Medulla oblongata (tissue), 1 donor: ENCODE measurements around the gene DNAJC1.
"Not testable (repeated sequence)": the region's sequence is repeated elsewhere in the genome, so short reads cannot be mapped to it uniquely, and the experiment has no call there.

Experiments used
- DNase-seq: peaks from one replicate; pipeline ENCODE4 v3.0.0-alpha.2; 2015; ENCODE audit errors: extremely low spot score

The DNAJC1 gene

DNA sequence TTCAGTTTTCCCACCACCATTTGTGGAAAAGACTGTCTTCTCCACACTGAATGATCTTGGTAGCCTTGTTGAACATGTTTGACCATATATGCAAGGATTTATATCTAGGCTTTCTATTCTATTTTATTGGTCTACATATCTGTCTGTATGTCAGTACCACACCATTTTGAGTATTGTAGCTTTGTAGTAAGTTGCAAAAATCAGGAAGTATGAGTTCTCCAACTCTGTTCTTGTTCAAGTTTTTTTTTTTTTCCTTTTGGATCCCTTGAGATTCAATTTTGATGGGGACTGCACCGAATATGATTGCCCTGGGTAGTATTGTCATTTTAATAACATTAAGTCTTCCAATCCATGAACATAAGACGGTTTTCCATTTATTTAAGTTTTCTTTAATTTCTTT lies 176.8 kb downstream of the DNAJC1 start:
- no peak for DNase-seq

DNA sequence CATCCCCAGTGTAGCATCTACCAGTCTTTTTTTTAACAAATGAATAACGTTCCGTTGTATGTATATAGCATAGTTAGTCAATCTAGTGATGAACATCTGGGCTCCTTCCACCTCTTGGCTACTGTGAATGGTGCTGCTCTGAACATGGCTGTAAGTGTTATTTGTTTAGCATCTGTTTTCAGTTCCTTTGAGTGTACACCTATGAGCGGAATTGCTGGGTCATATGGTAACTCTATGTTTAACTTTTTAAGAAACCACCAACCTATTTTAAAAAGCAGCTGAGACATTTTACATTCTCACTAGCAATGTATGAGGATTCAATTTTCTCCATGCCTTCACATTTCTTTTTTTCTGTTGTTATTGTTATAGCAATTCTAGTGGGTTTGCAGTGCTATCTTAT lies 178.2 kb downstream of the DNAJC1 start:
- no peak for DNase-seq

DNA sequence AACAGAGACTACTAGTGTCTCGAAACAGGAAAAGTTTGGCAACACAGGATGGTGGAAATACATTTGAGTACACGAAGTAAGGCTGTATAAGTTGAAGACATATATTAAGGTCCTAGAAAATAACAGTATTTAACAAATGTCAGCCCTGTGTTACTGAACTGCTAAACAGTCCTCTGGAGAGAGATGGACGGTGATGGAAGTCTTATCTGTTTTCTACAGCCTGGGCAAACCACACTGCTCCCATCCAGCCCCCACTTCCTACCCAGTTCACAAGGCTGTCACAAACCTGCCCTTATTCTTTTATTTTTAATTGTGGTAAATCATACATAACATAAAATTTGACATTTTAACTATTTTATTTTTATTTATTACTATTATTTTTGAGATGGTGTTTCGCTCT lies 179.1 kb downstream of the DNAJC1 start:
- no peak for DNase-seq

DNA sequence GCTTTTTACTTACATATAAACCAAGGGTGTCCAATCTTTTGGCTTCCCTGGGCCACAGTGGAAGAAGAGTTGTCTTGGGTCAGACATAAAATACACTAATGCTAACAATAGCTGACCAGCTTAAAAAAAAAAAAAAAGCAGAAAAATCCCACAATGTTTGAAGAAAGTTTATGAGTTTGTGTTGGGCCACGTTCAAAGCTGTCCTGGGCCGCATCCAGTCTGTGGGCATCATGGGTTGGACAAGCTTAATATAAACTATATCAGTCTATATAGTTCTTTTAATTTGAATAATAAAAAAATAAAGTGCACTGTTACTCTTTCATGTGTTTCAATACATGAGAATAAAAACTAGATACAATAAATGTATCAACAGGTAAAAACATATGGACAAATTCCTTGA lies 179.9 kb downstream of the DNAJC1 start:
- no peak for DNase-seq

DNA sequence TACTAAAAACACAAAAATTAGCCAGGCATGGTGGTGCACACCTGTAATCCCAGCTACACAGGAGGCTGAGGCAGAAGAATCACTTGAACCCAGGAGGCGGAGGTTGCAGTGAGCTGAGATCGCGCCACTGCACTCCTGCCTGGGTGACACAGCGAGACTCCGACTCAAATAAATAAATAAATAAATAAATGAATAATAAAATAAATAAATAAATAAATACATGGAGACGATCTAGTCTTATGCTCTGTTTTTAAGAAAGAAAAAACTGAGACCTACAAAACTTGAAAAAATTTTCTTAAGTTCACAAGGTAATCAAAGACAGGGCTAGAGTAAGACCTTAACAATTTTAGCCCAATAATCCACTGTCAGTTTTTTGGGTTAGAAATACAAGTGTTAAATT lies 181.3 kb downstream of the DNAJC1 start:
- not testable (repeated sequence) for DNase-seq

DNA sequence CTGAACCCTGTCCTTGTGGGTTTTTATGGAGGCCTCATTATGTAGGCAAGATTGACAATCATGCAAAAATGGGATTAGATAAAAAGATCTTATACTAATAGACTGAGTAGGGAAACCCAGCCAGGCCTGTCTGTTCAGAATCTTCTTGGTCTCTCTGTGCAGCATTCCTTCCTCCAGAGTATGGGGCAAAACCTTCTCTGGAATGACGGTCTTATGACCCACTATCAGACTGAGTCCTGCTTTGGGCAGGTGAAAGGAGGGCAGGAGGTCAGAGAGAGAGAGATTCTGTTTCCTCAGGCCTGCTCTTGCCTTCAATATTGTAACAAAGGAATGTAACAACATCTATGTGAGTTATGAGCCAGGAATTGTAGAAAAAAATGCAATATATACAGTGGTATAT lies 182.6 kb downstream of the DNAJC1 start:
- no peak for DNase-seq

DNA sequence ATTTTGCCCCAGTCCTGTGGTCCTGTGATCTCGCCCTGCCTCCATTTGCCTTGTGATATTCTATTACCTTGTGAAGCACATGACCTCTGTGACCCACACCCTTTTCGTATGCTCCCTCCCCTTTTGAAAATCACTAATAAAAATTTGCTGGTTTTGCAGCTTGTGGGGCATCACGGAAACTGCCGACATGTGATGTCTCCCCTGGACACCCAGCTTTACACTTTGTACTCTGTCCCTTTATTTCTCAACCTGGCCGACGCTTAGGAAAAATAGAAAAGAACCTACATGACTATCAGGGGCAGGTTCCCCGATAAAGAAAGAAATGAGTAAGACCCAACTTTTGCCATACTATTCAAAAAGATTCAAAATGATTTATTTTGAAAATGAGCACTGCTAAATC lies 185.1 kb downstream of the DNAJC1 start:
- DNase-seq, result not testable (repeated sequence)

DNA sequence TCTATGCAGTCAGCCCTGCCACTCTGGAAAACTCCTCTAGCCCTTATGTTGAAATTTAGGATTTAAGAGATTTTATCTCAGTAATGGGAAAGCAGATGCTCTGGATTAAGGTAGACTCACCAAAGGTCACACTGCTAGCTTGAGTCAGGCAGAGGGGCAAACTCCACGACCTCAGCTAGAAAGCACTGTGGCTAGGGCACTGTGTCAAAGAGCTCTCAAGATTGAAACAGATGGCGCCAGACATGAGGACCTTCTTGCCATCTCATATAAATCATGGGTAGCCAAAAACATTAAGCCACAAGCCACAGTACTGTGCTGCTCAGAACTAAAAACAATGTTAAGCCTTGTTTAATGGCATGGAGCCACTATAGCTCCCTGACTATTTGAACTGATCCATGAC lies 188.7 kb downstream of the DNAJC1 start:
- no peak for DNase-seq

DNA sequence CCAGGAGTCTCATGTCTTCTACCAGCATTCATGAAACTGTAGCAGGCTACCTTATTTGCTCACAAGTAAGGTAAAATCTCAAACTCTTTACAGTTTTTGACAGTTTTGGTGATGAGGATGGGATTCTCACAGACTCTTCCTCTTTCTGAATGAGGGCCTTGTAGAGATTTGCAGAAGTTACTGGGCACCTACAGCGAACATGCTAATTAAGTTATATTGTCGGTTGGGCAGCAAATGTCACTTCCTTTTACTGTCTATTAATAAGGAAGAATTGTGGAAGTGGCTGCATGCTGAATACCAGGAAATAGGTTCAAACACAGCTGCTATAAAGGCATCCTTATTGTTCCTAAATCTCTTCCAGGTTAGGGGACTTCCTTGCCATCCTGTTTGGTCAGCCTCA lies 189.6 kb downstream of the DNAJC1 start:
- no peak for DNase-seq

DNA sequence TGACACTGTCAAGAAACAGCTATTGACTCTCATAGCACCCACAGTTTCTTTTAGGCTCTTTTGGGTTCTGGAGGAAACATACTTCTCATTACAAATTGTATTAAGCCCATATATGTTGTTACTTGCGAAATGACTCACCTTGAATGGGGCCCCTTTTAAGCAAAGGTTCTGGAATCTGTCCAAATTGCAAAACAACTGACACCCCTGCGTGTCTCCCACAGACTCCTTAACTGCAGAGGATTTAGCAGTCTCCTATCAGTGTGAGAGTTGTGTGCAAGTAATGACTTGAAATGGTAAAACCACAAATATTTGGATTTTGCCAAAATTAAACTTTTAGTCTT lies 192.3 kb downstream of the DNAJC1 start:
- DNase-seq, result no peak

DNA sequence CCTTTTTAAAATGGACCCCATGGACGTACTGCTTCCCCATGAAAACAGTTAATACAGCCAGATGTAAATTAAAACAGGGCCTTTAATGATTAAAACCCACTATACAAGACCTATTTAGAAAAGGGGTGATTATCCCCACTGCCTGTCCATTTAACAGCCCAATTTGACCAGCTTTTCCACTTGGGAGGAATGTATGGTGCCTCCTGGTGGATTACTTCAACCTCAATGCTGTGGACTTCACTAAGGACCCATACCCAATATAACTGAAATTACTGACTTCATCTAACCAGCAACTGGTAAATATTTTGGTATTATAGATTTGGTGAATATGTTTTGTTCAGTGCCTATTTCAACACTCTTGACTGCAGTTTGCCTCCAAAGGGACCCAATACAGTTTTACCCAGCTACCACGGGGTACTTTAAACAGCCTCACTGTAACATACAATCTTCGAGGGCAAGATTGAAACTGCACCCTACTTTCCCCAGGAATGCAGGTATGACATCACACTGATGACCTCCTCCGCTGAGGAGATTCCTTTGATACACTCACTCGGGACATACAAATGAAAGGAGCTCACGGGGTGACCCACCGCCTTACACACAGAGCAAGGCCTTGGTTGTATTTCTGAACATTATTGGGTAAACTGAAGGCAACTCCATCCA lies 192.8 kb downstream of the DNAJC1 start:
- DNase-seq, result no peak

DNA sequence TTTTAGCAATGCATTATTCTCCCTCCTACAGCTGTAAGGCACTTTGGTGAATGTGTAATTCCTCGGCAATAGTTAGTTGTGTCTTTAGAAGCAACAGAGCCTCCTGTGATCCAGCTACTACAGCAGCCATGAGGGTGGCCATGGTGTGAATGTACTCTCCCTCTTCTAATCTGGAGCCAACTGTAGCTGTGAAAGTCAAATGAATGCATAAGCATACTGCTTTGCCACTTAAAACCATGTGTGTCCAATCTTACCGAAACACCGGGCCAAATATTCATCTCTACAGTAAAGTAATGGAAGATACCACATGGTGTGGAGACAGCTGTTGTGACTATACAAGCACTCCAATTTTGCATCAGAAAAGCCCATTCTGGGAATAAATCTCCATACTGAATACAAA lies 195.0 kb downstream of the DNAJC1 start:
- no peak for DNase-seq

DNA sequence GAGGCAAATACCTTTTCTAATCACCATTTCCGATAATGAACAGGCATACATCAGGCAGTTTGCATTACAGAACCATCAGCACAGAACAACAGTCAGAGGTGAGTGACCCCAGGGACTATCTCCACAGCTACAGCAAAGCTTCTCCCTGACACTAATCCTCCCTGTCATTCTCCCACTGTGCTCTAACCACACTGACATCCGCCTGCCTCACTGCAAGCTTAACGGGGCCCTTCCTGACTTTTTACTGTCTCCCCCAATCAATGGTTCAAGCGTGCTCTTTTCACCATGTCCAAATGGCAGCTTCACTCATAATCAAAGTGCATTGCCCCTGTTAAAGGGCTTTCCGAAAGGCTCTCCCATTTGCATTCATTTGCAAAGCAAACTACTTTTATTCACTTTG lies 196.3 kb downstream of the DNAJC1 start:
- DNase-seq, result no peak

DNA sequence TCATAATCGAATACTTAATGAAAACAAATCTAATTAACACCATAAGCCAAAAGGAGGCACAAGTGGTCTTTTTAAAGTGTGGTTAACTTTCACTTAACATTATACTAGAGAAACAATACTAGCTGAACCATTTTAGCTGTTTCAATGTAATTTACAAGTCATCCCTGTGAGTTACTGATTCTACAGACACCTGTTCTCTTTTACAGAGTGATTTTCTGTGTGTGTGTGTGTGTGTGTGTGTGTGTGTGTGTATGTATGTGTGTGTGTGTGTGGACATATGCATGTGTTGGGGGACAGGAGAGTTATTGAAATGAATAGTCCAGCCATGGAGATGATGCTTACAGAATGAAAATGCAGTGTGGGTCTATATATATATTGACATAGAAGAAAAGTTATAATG lies 200.2 kb downstream of the DNAJC1 start:
- DNase-seq, result no peak

DNA sequence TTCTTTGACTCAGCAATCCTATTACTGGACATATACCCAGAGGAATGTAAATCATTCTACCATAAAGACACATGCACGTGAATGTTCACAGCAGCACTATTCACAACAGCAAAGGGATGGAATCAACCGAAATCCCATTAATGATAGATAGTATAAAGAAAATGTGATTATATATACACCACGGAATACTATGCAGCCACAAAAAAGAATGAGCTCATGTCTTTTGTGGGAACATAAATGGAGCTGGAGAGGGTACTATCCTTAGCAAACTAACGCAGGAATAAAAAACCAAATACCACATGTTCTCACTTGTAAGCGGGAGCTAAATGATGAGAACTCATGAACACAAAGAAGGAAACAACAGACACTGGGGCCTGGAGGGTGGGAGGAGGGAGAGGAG lies 201.9 kb downstream of the DNAJC1 start:
- no peak for DNase-seq

DNA sequence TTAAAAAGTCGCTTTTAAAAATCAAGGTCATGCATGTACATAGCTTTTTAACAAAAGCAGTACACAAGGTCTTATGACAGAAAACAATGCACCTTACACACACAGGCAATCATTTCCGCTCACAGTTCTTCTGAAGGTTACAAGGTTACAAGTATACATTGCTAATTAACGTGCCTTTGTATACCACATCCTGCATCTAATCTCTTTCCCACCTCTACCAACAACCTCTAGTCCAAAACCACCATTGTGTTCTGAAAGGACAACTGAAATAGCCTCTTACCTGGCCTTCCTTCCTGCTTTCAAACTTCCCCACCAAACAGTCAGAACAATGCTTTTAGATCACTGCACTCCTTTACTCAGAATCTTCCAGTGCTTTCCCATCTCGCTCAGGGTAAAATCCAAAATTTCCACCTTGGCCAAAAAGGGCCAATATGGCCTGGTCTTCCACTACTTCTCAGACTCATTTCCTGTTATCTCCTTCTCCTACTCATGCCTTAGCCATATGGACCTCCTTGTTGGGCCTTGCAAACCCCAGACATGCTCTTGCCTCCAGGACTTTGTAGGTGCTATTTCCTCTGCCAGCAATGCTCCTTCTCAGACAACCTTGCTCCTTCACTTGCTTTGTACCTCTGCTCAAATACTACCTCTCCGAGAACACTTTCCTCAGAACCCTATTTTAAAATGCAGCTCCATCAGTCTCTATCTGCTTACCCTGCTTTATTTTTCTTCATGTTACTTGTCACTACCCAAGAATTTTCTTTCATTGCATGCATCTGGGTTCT lies 205.4 kb downstream of the DNAJC1 start:
- no peak for DNase-seq

DNA sequence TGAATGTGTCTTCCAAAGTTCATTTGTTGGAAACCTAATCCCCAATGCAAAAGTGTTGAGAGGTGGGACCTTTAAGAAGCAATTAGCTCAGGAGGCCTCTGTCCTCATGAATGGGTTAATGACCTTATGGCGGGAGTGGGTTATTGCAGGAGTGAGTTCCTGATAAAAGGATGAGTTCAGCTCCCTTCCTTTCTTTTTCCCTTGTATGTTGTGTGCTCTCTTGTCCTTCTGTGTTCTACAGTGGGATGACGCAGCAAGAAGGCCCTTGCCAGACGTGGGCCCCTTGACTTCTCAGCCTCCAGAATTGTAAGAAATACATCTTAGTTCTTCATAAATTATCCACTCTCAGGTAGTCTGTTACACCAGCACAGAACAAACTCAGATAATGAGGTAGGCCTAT lies 206.0 kb downstream of the DNAJC1 start:
- DNase-seq, result no peak

DNA sequence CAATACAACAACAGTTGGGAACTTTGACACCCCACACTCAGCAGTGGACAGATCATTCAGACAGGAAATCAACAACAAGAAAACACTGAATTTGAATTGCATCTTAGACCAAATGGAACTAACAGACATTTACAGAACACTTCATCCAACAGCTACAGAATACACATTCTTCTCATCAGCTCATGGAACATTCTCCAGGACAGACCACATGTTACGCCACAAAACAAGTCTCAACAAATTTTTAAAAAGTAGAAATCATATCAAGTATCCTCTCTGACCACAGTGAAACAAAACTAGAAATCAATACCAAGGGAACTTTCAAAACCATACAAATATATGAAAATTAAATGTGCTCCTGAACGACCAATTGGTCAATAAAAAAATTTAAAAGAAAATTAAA lies 212.3 kb downstream of the DNAJC1 start:
- no peak for DNase-seq

DNA sequence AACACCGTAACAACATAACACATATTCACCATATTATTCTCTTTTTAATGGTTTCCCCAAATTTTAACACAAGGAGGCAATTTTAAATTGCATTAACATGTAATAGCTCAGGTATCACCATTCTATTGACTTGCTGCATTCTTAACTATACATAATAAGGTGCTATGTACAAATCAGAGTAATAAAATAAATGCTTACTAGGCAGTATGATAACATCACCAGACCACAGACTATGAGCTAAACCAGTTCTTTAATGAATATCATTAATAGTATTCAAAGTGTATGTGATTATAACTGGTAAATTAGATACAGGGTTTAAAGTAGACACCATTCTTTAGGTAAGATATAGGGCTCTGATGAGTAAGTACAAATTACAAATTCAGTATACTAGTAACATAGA lies 226.6 kb downstream of the DNAJC1 start:
- DNase-seq, result no peak

DNA sequence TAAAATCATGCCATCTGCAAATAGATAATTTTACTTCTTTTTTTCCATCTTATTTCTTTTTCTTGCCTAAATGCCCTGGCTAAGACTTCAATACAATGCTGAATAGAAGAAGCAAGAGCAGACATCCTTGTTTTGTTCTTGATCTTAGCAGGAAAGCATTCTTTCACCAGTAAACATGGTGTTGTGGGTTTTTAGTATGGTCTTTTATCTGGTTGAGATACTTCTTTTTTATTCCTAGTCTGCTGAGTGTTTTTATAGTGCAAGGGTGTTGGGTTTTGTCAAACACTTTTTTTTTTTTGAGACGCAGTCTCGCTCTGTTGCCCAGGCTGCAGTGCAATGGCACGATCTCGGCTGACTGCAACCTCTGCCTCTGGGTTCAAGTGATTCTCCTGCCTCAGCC lies 232.3 kb downstream of the DNAJC1 start:
- DNase-seq, result no peak

DNA sequence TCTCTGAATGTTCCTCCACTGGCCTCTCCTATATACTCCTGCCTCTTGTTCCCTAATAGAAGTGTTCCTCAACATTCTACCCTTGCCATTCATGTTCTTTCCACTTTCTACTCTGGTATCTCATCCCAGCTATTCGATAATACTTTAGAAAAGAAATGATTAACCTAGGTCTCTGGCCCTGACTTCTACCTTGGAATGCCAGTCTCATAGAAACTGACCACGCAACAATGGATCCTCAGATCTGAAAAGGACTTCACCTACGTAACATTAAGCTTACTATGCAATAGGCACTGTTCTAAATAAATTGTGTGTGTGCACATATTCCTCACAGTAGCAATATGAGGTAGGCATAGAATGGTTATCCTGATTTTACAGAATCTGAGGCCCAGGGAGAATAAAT lies 234.5 kb downstream of the DNAJC1 start:
- no peak for DNase-seq

DNA sequence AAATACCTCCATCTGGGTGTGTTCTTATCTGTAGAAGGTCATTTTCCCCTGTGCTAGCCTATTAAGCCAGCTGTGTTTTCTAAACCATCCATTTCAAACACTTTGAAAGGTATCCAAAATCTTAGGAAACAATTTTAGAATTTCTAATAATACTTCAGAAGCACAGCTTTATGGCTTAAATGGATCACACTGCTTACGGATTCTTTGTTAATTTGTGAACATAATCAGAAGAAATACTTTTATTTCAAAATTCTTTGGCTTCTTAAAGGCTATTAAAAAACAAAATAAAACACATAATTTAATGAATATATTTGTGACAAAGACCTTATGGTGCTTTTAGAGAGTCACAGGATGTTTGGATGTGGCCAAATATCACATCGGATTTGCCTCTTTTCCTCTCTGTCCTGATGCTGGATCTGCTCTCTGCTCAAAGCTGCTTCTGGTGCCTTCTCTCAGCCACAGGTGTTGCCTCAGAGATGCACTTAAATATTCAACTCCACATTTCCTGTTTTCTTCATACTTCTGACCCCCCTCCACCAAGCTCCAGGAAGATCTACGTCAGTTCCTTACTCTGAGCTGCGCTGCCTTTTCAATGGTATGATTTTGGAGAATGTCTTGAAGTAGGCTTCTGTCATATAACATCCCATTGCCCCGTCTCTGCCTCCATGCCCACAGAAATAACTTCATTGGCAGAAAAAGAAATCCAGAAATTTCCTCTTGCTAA lies 238.9 kb downstream of the DNAJC1 start:
- no peak for DNase-seq

DNA sequence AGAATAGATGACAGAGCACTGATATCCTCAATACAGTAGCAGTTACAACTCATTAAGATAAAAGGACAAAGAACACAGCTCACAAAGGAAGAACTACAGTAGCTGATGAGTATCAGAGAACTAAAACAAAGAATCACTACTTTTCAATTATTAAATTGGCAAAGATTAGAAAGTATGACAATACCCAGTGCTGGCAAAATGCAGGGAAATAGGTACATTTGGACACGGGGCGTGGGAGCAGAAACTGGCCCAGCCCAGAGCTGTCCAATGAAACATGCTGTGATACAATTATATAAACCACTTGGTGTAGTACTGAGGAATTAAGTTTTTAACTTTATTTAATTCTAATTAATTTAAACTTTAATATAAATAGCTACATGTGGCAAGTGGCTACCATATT lies 243.2 kb downstream of the DNAJC1 start:
- DNase-seq, result no peak
